ENCODE results near the gene CLDN20.

DNA sequence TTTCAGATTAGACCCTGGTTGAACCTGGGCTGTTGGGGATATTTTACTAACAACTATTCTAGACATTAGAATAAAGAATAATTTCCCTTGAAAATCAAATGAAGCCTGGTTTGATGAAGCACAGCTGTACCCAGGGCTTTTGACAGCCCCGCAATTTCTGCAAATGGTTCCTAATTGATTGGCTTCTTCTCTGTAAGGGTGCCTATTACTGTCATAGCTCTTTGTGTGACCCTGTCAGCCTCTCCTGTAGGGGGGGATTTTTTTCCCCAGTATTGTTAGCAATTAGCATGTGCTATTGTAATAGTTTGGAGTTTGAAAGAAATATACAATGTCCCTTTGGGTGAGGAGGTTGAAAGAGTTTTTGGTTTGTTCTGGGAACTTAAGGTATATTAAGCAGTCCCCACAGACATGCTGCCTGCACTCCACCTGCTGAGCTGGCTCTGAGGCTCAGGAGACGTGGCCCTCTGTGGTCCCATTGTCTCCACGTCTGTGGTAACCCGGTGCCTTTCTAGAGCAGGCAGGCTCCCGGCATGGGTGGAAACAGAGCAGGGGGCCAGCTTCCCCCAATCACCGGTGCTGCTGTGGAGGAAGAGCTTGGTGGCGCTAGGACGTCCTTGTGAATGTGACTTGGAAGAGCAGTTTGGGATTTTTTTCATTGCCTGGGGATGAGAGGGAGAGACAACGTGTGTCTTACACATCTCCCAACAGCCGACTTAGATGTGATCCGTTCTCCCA, 47.3 kb upstream of the CLDN20 start:
- TF ChIP-seq, protein P1, sequence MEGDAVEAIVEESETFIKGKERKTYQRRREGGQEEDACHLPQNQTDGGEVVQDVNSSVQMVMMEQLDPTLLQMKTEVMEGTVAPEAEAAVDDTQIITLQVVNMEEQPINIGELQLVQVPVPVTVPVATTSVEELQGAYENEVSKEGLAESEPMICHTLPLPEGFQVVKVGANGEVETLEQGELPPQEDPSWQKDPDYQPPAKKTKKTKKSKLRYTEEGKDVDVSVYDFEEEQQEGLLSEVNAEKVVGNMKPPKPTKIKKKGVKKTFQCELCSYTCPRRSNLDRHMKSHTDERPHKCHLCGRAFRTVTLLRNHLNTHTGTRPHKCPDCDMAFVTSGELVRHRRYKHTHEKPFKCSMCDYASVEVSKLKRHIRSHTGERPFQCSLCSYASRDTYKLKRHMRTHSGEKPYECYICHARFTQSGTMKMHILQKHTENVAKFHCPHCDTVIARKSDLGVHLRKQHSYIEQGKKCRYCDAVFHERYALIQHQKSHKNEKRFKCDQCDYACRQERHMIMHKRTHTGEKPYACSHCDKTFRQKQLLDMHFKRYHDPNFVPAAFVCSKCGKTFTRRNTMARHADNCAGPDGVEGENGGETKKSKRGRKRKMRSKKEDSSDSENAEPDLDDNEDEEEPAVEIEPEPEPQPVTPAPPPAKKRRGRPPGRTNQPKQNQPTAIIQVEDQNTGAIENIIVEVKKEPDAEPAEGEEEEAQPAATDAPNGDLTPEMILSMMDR (IDR thresholded peaks at IDR 0.05; ENCODE audit: low read depth, low read length, poor library complexity, severe bottlenecking) = no peak
- no peak for TF ChIP-seq EZH2phosphoT487 (IDR thresholded peaks at IDR 0.05; ENCODE audit: borderline replicate concordance, low read length)

All from DOHH2 (cell line).